ENCODE results near the gene MYOZ2. TPM values are rescaled to one million over a fixed set of nuclear protein-coding genes. Genes with fewer than 3 reads are reported as not detected.

The MYOZ2 gene
- not detected in 2 replicates for total RNA-seq

DNA sequence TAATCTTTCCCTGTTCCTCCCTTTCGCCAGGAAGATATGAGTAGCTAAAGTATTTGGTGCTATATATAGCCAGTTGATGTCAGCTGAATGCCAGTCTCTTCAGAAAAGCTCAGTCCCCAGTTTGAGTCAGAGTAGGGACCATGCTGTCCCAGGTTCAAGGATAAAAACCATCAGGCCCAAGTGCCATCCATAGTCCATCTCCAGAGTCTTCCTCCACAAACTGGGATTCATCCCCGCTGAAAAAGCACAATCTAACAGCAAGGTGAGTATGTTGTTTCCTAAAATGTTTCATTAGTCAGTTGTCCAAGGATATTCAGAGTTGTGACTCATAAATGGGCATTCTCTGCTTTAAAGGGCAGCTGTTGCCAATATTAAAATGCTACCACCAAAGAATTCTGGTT is at the start of gene MYOZ2:
TSS of gene MYOZ2 (plus strand) at position 112 of the 401 bp plus-strand sequence. CDS start 694 bp downstream, outside the sequence.

DNA sequence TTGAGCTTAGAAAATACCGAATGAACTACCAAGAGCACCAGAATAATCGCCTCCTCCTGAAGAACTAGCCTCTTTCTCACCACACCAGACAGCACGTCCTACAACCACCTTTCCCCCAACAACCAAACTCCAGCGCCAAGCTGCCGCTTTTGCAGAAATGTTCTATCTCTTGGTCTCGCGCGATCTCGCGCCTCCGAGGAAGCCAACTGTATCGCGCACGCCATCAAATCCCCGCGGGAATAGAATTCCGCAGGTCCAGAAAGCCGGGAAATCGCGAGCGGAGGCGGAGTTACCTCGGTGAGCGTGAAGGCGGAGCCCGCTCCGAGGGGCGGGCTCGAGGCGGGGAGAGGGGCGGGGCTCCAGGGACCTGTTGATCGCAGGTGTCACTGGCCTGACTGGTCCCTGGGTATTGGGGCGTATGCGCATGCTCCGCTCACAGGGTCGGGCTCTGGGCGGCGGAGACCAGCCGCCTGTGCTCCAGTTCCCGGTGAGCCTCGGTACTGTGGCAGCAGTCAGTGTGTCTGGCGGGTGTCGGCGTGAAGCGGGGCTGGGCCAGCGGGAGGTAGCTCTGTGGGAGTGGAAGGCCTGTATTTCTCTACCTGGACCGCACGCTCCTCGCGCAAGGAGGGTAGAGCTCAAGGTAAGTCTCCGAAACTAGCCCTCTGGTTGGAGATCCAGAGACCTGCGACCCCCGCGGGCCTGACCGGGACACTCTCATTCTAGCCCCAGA is 76.8 kb downstream of the MYOZ2 start, which contains the start of gene USP53:
TSS of gene USP53 (plus strand) at position 480 of the 730 bp plus-strand sequence. CDS start 27,047 bp downstream, outside the sequence.

Other genes with a start within 250 kb of the MYOZ2 start
- gene SYNPO2, start 247.0 kb upstream of the MYOZ2 start, total RNA-seq = 0.22 and 0.79 TPM in 2 replicates
- 17.9 and 20.0 TPM in 2 replicates for gene USP53, start 76.9 kb downstream of the MYOZ2 start, total RNA-seq
- gene FABP2, start 186.3 kb downstream of the MYOZ2 start, total RNA-seq = not detected in 2 replicates